HTERT RPE-1 (cell line): Measurements from ENCODE around the gene PGP.
"Not testable (repeated sequence)": the region's sequence is repeated elsewhere in the genome, so short reads cannot be mapped to it uniquely, and the experiment has no call there.

Experiments
- in situ Hi-C: fragments of 300-500 bp; cut with MboI; formaldehyde crosslinking; loops from 4 replicates; pipeline ENCODE4 v1.14.3; 2020; ENCODE audit warnings: low sequenced_read_pairs

PGP gene

DNA sequence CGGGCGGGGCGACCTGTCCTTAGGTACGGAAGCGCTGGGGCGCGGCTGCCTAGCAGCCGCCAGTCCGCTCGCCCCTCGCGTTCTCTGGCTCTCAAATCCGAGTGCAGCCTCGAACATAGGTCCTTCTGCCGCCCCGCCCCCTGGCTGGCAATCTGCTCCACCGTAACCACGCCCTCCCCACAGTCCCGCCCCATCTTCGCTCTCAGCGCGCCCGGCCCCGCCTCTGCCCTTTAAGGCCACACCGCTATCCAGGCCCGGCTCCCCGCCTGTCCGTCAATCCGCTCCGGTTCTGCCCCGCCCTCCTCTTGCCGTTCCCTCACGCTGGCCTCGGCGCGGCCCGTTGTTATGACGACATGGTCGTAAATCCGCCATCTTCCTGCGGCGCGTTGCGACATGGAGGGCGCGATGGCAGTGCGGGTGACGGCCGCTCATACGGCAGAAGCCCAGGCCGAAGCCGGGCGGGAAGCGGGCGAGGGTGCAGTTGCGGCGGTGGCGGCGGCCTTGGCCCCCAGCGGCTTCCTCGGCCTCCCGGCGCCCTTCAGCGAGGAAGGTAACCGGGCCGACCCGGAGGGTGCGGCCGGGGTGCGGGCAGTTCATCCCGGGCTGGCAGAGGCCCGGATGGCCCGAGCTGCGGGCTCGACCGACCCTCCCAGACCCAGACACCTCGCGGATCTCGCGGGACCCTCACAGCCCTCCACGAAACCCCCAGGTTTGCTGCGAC, 8.7 kb upstream of the PGP start, which contains the start of gene E4F1:
Gene E4F1 (plus strand): TSS at position 371 of the 721 bp plus-strand sequence. CDS start 23 bp downstream, at position 394.
- in situ Hi-C loops = no loop called here

- in situ Hi-C loops = no loop called here
These were observed 1.7 kb upstream of the PGP start for GRCh38 chr16:2216330-2216729.

- in situ Hi-C loops = no loop called here
These were observed 572 bp downstream of the PGP start for GRCh38 chr16:2213817-2214718.

- in situ Hi-C loops = no loop called here
These were observed 2.0 kb downstream of the PGP start for GRCh38 chr16:2212362-2213324.

- in situ Hi-C loops = no loop called here
These were observed 2.7 kb downstream of the PGP start for GRCh38 chr16:2211923-2212347.

GRCh38 chr16:2210386-2211365, 4.0 kb downstream of the PGP start, which contains the start of gene BRICD5:
Gene BRICD5 (minus strand): TSS chr16:2210863. CDS start chr16:2210833, 30 bp downstream.
- in situ Hi-C loops = no loop called here

DNA sequence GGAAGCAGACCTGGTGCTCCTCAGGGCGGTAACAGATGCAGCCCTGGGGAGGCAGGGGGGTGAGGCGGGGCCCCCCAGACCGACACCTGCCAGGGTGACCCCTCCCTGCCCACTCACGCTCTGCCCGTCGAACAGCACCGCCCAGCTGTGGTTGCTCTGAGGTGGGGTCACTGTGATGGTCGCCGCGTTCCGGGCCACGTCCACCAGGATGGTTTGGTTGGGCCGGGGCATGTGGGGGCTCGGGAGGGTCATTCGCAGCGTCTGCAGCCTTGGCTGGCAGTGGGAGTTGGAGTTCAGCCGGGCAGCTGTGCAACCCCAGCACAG, 4.7 kb downstream of the PGP start:
- in situ Hi-C loops = no loop called here

DNA sequence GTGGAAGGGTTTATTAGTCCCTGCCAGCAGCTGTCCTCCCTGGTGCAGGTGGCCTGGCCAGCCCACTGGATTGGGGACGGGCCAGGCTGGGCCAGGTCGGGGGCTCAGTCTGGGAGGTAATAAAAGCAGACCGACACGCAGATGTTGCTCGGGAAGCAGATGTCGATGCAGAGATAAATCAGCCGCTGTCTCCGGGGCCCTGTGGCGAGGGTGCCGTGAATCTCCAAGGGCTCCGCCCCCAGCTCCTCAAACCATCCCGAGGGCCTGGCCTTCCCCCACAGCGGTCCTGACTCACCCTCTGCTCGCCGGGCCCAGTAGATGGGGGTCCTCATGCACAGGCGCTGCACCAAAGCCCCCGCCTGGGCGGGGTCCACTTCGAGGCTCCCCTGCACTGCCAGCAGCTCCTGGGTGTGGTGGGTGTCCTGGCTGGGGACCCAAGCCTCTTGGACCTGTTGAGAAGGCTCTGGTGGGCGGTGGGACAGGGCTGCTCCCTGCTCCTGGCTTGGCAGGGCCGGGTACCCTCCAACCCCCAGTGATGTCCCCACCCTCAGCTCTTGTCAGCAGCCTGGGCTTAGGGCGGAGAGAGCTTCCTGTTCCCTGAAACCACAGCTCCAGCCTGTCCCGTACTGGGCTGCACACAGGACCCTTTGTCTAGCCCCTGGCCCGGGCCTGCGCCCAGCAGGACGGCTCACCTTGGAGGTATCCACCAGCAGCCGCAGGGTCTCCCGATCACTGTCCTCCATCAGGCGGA, 5.2 kb downstream of the PGP start:
- in situ Hi-C loops = no loop called here

GRCh38 chr16:2208772-2209171, 5.9 kb downstream of the PGP start:
- in situ Hi-C loops = no loop called here

DNA sequence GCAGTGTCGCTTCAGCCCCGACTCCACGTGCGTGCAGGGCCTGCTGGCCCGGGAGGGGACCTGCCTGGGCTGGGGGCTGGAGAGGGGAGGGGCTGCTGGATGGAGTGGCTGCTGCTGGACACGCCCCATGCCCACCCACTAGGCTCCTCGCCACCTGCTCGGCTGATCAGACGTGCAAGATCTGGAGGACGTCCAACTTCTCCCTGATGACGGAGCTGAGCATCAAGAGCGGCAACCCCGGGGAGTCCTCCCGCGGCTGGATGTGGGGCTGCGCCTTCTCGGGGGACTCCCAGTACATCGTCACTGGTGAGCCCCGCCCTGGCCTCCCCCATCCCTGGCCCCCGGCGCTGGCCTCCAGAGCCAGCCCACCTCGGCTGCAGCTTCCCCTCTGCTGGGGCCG, 6.3 kb downstream of the PGP start:
- in situ Hi-C loops = no loop called here

DNA sequence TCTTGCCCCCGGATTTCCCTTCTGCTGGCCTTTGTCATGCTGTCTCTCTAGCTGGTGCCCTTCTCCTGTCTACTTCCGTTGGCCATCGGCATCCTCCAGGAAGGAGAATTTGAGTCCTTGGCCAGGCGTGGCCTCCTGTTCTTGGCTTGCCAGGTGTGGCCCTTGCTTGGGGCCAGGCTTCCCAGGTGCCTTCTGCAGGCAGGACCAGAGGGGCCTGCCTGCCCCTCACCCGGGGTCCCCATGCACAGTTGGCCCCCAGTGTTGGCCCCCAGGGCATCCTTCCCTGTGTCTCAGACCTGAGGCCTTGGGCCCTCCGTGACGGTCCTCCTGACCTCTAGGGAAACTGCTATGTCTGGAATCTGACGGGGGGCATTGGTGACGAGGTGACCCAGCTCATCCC, 6.8 kb downstream of the PGP start:
- in situ Hi-C loops = no loop called here

DNA sequence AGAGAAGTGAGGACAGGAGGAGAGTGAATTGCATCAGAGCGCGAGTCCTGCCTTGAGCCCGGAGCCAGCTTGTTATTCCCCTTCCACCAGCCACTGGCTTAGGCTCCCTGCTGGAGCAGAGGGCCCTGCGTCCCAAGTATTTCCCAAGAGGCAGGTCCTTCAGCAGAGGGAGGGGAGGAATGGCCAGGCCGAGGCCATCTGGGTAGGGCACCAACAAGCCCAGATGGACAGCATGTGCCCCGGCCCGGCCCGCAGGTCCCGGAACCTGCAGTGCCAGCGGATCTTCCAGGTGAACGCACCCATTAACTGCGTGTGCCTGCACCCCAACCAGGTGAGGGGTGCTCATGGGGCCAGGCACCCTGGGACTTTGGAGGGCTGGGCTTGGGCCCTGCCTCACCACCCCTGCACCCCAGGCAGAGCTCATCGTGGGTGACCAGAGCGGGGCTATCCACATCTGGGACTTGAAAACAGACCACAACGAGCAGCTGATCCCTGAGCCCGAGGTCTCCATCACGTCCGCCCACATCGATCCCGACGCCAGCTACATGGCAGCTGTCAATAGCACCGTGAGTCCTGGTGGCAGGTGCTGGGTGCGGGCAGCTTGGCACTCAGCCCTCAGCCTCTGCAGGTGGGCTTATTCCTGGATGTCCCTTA, 7.7 kb downstream of the PGP start:
- in situ Hi-C loops = no loop called here

DNA sequence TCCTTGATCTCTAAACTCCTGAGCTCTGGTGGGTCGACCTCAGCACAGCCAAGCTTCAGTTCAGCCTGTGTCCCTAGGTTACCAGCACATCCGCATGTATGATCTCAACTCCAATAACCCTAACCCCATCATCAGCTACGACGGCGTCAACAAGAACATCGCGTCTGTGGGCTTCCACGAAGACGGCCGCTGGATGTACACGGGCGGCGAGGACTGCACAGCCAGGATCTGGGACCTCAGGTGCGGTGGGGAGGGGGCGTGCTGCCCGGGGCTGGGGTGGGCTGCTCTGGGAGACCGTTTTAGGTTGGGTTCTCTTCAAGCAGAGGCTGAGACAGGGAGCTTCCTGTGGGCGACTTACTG, 8.2 kb downstream of the PGP start:
- in situ Hi-C loops = no loop called here

DNA sequence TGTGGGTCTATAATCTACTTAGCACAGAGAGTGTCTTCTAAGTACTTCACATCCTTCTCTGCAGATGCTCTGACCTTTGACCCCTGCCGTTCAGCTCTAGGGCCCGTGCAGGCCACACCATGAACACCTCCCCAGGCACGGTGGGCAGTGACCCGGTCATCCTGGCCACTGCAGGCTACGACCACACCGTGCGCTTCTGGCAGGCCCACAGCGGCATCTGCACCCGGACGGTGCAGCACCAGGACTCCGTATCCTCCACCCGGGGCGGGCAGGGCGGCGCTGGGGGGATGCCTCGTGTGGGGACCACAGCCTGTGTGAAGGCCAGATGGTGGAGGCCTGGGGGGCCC, 8.7 kb downstream of the PGP start:
- in situ Hi-C loops = no loop called here

DNA sequence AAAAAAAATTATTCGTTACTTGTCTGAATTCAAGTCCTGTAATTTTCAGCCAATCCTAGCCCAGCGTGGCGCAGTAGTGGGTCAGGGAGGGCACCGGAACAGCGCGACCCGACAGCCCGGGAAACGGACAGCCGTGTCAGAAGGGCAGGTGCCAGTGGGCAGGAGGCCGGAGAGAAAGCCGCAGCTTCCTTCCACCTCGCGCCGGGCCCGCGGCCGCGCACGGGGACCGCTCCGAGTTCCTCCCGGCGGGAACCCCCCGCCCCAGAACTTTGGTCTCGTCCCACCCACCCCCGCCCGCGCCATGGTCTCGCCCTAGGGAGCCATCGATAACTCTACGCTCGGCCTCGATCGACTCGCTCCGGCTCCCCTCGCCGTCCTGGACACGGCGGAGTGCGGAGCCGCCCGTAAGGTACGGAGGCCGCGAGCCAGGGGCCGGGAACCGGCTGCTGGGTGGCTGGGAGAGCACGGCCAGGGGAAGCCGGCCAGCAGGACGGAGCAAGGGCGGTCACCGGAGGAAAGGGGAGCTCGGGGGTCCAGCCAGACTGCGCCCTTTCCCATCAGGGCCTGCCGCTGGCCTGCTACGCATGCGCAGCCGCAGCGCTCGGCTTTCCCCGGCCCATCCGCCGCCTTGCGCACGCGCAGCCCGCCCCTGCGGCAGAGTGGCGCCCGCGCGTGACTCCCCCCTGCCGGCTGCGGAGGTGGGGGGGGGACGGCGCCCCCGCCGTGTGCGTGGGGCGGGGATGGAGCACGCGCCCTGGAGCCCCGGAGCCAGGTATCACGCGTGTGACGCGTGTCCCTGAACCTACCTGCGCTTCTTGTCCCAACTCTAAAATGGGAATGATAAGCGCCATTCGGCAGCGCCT, 9.3 kb downstream of the PGP start, which contains the start of gene MLST8:
Gene MLST8 (plus strand): TSS at position 351 of the 863 bp plus-strand sequence. CDS start 632 bp downstream, outside the sequence.
- in situ Hi-C loops = no loop called here

- in situ Hi-C loops = no loop called here
These were observed 10.1 kb downstream of the PGP start for GRCh38 chr16:2204416-2205103.

GRCh38 chr16:2203119-2203688, 11.4 kb downstream of the PGP start:
- in situ Hi-C loops = not testable (repeated sequence)
